ENCODE results near the gene CD55. TPM values are rescaled to one million over a fixed set of nuclear protein-coding genes. Genes with fewer than 3 reads are reported as not detected.

The CD55 gene
- total RNA-seq, 4 donors from 2014 or later: 8.0 to 75.4 (median 40.1) TPM

- Histone ChIP-seq H3K27ac (no peak overlapping the region), H3K4me1 (peaks cover 12 to 46% (median 30%) of the 10 kb centered on the region in 4 donors), H3K36me3 (no peaks in the 10 kb centered on the region), H3K9me3 (no peaks in the 10 kb centered on the region), H3K27me3 (no peaks in the 10 kb centered on the region), H3K4me3 (no peak overlapping the region)
- 95% methylated on average over 2 of the region's 2 CpGs; no CpG with 5 or more reads in 1 of the 2 donors for WGBS, 2 donors (ENCODE audit: low coverage in 1 of 2)
- in situ Hi-C loops (cut with MboI; ENCODE audit: low pct_ligation_motif_present in 1 of 4, low pct_unique_long_range_greater_than_20kb in 1 of 4, low sequenced_read_pairs in 3 of 4): no loop called here
- intact Hi-C loops (cut with DNase I; ENCODE audit: low total_unique reads): no loop called here
- no peak for TF ChIP-seq POLR2A (IDR thresholded peaks at IDR 0.05)
- TF ChIP-seq CTCF (IDR thresholded peaks at IDR 0.05): no peak
- TF ChIP-seq EP300 (IDR thresholded peaks at IDR 0.05; ENCODE audit: low read depth): no peak
- no peak for TF ChIP-seq POLR2AphosphoS5 (IDR thresholded peaks at IDR 0.05)
- DNase-seq: no peak
Observed at GRCh38 chr1:207279652-207280051, 41.8 kb upstream of the CD55 start.

GRCh38 chr1:207280706-207281105, 40.8 kb upstream of the CD55 start:
- peaks cover 13 to 50% (median 30%) of the 10 kb centered on the region in 4 donors for H3K4me1 ChIP-seq
- H3K27ac ChIP-seq: peak overlapping the region; percentile 37 to 81 (median 70)
- no peak for TF ChIP-seq EP300 (IDR thresholded peaks at IDR 0.05; ENCODE audit: low read depth)
- no peak for TF ChIP-seq CTCF (IDR thresholded peaks at IDR 0.05)
- TF ChIP-seq POLR2A (IDR thresholded peaks at IDR 0.05): no peak
- no peak for TF ChIP-seq POLR2AphosphoS5 (IDR thresholded peaks at IDR 0.05)
- intact Hi-C loops (cut with DNase I; ENCODE audit: low total_unique reads): no loop called here
- no peaks in the 10 kb centered on the region for H3K27me3 ChIP-seq
- no peaks in the 10 kb centered on the region for H3K36me3 ChIP-seq
- WGBS, 2 donors (ENCODE audit: low coverage in 1 of 2): 63 to 70% methylated on average over 3 of the region's 3 CpGs
- in situ Hi-C loops (cut with MboI; ENCODE audit: low pct_ligation_motif_present in 1 of 4, low pct_unique_long_range_greater_than_20kb in 1 of 4, low sequenced_read_pairs in 3 of 4): no loop called here
- no peak overlapping the region for H3K4me3 ChIP-seq
- DNase-seq: no peak
- H3K9me3 ChIP-seq: no peaks in the 10 kb centered on the region

DNA sequence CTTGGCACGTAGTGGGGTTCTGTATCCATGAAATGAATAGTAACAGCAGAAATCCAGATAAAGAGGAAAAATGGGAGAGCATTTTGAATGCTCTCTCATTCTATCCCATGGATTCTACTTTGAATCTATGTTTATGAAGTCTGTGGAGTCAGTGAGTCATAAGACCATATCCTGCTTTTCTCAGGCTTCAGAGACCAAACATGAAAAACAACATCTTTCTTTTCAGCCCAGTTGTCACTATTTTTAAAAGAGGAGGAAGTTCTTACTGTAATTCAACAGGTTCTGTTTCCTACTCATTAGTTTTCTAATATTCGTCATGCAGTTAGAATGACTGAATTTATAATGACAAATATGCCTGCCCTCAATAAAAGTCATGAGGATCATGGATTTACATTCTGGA, 39.4 kb upstream of the CD55 start:
- in situ Hi-C loops (cut with MboI; ENCODE audit: low pct_ligation_motif_present in 1 of 4, low pct_unique_long_range_greater_than_20kb in 1 of 4, low sequenced_read_pairs in 3 of 4): no loop called here
- H3K36me3 ChIP-seq: no peaks in the 10 kb centered on the region
- no peak for DNase-seq
- WGBS, 2 donors (ENCODE audit: low coverage in 1 of 2): 59 to 65% methylated on average over 2 of the region's 2 CpGs
- H3K27ac ChIP-seq: peak overlapping the region; percentile 67 to 82 (median 77)
- TF ChIP-seq CTCF (IDR thresholded peaks at IDR 0.05) (no peak), POLR2A (IDR thresholded peaks at IDR 0.05) (no peak), POLR2AphosphoS5 (IDR thresholded peaks at IDR 0.05) (no peak), EP300 (IDR thresholded peaks at IDR 0.05; ENCODE audit: low read depth) (no peak)
- no peaks in the 10 kb centered on the region for H3K27me3 ChIP-seq
- H3K9me3 ChIP-seq: no peaks in the 10 kb centered on the region
- intact Hi-C loops (cut with DNase I; ENCODE audit: low total_unique reads): no loop called here
- H3K4me1 ChIP-seq: peaks cover 13 to 50% (median 33%) of the 10 kb centered on the region in 4 donors
- no peak overlapping the region for H3K4me3 ChIP-seq

GRCh38 chr1:207282496-207283380, 38.7 kb upstream of the CD55 start:
- intact Hi-C loops (cut with DNase I; ENCODE audit: low total_unique reads): no loop called here
- no peak for TF ChIP-seq CTCF (IDR thresholded peaks at IDR 0.05)
- peak in 1 of 3 donors; percentile 44 for TF ChIP-seq POLR2AphosphoS5 (IDR thresholded peaks at IDR 0.05)
- Histone ChIP-seq H3K27me3 (no peaks in the 10 kb centered on the region), H3K36me3 (no peaks in the 10 kb centered on the region), H3K4me1 (peaks cover 13 to 50% (median 33%) of the 10 kb centered on the region in 4 donors), H3K27ac (peak overlapping the region; percentile 67 to 82 (median 77)), H3K9me3 (no peaks in the 10 kb centered on the region), H3K4me3 (no peak overlapping the region)
- in situ Hi-C loops (cut with MboI; ENCODE audit: low pct_ligation_motif_present in 1 of 4, low pct_unique_long_range_greater_than_20kb in 1 of 4, low sequenced_read_pairs in 3 of 4): no loop called here
- 22 to 31% methylated on average over 2 of the region's 2 CpGs for WGBS, 2 donors (ENCODE audit: low coverage in 1 of 2)
- DNase-seq: peak; percentile 79

All from transverse colon (tissue), 4 donors.